Measurements from ENCODE around the gene TEN1. TPM values are rescaled to one million over a fixed set of nuclear protein-coding genes. Genes with fewer than 3 reads are reported as not detected.

The TEN1 gene
- total RNA-seq, 2 experiments from 2014 or later, result 15.0 to 15.8 TPM

DNA sequence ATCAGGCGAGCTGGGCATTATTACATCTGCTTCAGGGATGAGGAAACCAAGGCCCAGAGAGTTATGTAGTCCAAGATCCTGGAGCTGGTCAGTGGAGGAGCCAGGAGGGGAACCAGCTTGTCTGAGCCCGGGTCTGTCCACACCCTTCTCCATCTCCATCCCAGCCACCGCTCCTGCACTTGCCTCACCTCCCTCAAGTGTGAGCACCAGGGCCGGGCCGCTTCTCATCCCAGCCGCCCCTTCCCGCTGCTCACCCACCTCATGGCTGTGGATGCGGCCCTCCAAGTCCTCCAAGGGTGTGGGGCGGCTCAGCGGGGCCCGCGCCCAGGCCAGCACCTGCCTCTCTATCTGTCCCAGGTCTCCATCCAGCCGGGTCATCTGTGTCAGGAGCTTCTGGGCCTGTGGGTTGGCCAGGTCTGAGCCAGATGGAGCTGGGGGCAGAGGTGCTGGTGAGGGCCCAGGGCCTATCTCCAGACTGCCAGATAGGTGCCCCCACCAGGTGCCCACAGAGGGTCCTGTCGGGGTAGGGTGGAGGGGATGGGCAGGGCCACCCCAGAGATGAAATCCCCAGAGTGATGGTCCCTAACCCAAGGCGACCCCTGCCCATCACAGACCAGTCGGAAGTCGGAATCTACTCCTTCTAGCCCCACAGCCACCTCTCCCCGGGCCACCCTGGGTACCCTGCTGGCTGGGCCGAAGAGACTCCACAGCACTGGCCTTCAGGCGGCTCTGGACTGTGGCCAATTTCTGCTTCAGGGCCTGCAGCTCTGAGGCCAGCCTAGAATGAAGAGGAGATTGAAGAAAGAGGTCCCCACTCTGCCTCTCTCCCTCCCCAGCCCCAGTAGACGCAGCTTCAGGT is 38.7 kb downstream of the TEN1 start:
- CTCF ChIA-PET, result interaction anchor here (1.0 to 1.4 kb wide), 2 partner anchors 9 to 12 kb away, joined by 3 read pairs; no protein-coding TSS in a partner anchor

GRCh38 chr17:76018340-76018680 is 39.3 kb downstream of the TEN1 start:
- CTCF ChIA-PET, result interaction anchor here (1.4 kb wide), 1 partner anchor 9 kb away, joined by 3 read pairs; no protein-coding TSS in a partner anchor
- POLR2A ChIA-PET, result interaction anchor here (0.8 kb wide), 1 partner anchor 8 kb away, joined by 10 read pairs; no protein-coding TSS in a partner anchor

More for the DNA sequence above, 38.7 kb downstream of the TEN1 start:
- POLR2A ChIA-PET, result interaction anchor here (0.8 kb wide), 1 partner anchor 8 kb away, joined by 10 read pairs; no protein-coding TSS in a partner anchor

GRCh38 chr17:76018801-76019200 is 39.8 kb downstream of the TEN1 start:
- CTCF ChIA-PET, result interaction anchor here (1.2 to 1.6 kb wide), 3 partner anchors 90 to 379 kb away, joined by 3 read pairs; no protein-coding TSS in a partner anchor
- POLR2A ChIA-PET, result no interaction called here

- POLR2A ChIA-PET, result no interaction called here
These were observed 40.9 kb downstream of the TEN1 start for GRCh38 chr17:76019833-76020467.

DNA sequence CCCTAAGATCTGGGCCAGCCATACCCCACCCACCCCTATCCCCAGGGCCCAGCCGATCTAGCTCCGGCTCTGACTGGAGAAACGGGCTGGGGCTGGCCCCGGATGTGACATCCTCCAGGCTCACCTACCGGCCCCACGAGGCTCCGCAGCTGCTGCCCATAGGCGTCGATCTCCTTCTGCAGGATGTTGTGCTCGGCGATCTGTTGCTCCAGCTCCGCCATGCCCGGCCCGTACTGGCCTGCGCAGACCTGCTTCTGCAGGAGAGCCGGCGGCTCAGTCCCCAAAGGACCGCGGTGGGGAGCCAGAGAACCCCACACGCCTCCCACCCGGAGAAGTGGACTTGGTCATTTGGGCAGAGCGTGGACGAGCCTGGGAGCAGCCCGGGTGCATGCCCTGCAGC is 43.2 kb downstream of the TEN1 start:
- CTCF ChIA-PET, result interaction anchor here (1.1 kb wide), 1 partner anchor 8 kb away, joined by 5 read pairs; no protein-coding TSS in a partner anchor
- POLR2A ChIA-PET, result no interaction called here

More at GRCh38 chr17:76019833-76020467, 40.9 kb downstream of the TEN1 start:
- CTCF ChIA-PET, result interaction anchor here (1.0 to 1.6 kb wide), 6 partner anchors 9 to 378 kb away, joined by 3 to 5 read pairs (median 3); no protein-coding TSS in a partner anchor

DNA sequence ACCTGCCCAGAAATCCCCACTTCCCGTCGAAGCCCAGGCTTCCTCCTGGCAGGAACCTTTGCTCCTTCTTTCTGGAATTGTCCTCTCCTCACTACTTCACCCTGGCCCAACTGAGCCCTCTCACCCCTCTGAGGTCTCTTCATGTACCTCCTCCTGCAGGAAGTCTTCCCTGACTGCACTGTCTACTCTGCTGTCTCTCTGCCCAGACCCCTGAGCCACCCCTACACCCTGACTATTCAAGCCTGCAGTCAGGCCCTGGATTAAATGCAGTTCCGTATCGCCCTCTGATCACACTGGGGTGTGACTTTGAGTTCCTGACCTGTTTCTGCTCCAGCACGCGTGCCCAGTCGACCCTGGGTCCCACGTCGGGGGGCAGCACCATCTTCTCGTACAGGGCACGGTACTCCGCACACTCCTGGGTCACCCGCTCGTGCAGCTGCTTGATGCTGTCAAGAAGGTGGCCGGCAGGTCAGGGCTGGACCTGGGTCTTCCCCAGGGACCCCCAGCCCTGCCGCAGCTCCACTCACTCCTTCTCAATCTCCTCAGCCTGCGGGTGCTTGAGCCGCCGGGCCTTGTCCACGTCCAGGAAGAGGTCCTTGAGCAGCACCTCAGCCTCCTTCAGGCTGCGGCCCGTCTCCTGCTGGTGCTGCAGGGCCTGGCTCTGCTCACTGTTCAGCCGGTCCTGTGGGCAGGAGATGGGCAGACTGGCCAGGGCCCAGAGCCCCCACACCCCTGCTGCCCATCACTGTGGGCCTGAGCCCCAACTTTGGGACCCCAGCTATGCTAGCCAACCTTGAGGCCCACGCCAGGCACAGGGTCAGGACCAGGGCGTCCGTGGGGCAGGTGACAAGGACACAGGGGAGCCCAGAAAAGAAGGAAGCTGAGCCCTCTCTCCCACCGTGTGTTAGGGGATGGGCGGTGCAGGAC is 44.2 kb downstream of the TEN1 start:
- CTCF ChIA-PET, result interaction anchor here (0.8 to 1.1 kb wide), 2 partner anchors 9 kb away, joined by 3 to 5 read pairs; no protein-coding TSS in a partner anchor
- POLR2A ChIA-PET, result interaction anchor here (0.5 kb wide), 1 partner anchor 152 kb away, joined by 3 read pairs; no protein-coding TSS in a partner anchor

- ChIA-PET CTCF (interaction anchor here (0.8 kb wide), 1 partner anchor 9 kb away, joined by 3 read pairs; no protein-coding TSS in a partner anchor), POLR2A (interaction anchor here (0.5 kb wide), 1 partner anchor 153 kb away, joined by 3 read pairs; no protein-coding TSS in a partner anchor)
These were observed 44.8 kb downstream of the TEN1 start for GRCh38 chr17:76023900-76024237.

- CTCF ChIA-PET, result no interaction called here
- POLR2A ChIA-PET, result no interaction called here
These were observed 45.3 kb downstream of the TEN1 start for GRCh38 chr17:76024353-76024752.

- CTCF ChIA-PET, result interaction anchor here (1.0 to 1.3 kb wide), 2 partner anchors 11 to 366 kb away, joined by 4 to 6 read pairs; no protein-coding TSS in a partner anchor
These were observed 46.3 kb downstream of the TEN1 start for GRCh38 chr17:76025294-76025693.

GRCh38 chr17:76026714-76027158 is 47.7 kb downstream of the TEN1 start:
- ChIA-PET CTCF (interaction anchor here (1.3 kb wide), 1 partner anchor 12 kb away, joined by 4 read pairs; no protein-coding TSS in a partner anchor), POLR2A (no interaction called here)

More at GRCh38 chr17:76025294-76025693, 46.3 kb downstream of the TEN1 start:
- POLR2A ChIA-PET, result interaction anchor here (0.7 to 0.8 kb wide), 2 partner anchors 8 to 103 kb away, joined by 5 to 10 read pairs; no protein-coding TSS in a partner anchor

GRCh38 chr17:76027159-76027839 is 48.3 kb downstream of the TEN1 start, which contains the start of gene EVPL:
EVPL (minus strand) TSS chr17:76027306; CDS start chr17:76027198, 108 bp downstream.
- CTCF ChIA-PET, result no interaction called here
- POLR2A ChIA-PET, result no interaction called here

DNA sequence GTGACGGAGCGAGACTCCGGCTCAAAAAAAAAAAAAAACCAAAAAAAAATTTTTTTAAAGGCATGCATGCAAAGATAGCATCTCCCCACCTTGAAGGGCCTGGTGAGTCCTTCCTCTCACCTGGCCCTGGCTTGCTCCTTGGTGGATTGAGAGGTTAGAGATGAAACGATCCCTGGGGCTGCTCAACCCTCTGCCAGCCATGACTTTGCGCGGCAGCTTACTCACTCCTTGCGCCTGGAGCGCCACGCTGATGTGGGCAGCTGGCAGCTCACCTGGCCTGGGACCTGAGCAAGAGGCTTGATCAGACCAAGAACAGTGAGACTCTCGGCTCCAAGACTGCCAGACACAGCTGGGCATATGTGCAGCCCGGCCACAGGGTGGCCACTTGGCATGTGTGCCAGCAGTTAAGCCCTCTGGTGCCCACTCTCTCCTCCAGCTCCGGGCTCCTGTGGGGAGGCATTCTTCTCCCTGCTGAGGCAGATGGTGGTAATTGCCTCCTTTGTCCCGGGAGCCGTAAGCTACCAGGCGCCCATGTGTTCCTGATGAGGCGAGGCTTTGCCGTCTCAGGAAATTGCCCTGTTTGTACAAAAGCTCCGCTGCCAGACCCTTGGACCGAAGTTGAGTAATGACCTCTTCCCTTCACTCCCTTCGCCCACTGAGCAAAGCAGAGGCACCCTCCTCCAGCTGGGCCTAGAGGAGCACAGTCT is 53.2 kb downstream of the TEN1 start:
- ChIA-PET POLR2A (interaction anchor here (0.7 kb wide), 1 partner anchor 351 kb away, joined by 3 read pairs; no protein-coding TSS in a partner anchor), CTCF (interaction anchor here (0.5 kb wide), 1 partner anchor 23 kb away, joined by 3 read pairs; no protein-coding TSS in a partner anchor)

- POLR2A ChIA-PET, result no interaction called here
These were observed 53.7 kb downstream of the TEN1 start for GRCh38 chr17:76032780-76033108.

GRCh38 chr17:76033139-76033538 is 54.1 kb downstream of the TEN1 start:
- POLR2A ChIA-PET, result no interaction called here
- CTCF ChIA-PET, result interaction anchor here (0.6 to 1.7 kb wide), 2 partner anchors 117 to 246 kb away, joined by 5 to 8 read pairs; no protein-coding TSS in a partner anchor

More at GRCh38 chr17:76032780-76033108, 53.7 kb downstream of the TEN1 start:
- CTCF ChIA-PET, result interaction anchor here (1.7 kb wide), 1 partner anchor 247 kb away, joined by 5 read pairs; no protein-coding TSS in a partner anchor

- ChIA-PET POLR2A (interaction anchor here (0.6 kb wide), 1 partner anchor 79 kb away, joined by 16 read pairs; no protein-coding TSS in a partner anchor), CTCF (interaction anchor here (1.7 kb wide), 1 partner anchor 245 kb away, joined by 5 read pairs; no protein-coding TSS in a partner anchor)
These were observed 55.6 kb downstream of the TEN1 start for GRCh38 chr17:76034428-76035350.
